GM23338 (cell line): Measurements from ENCODE around the gene ENDOU. TPM values are rescaled to one million over a fixed set of nuclear protein-coding genes. Genes with fewer than 3 reads are reported as not detected.

Experiments used
- ATAC-seq: fragments of 200-7000 bp; cut with Tn5 transposase; 3 replicates; pipeline ENCODE4 v1.9.1; 2020
- DNase-seq: peaks from one replicate; pipeline ENCODE4 v3.0.0-alpha.2; 2015; ENCODE audit warnings: low spot score
- H2AFZ ChIP-seq: fragments of 200-600 bp; sonication (generic); 2 replicates; pipeline ENCODE4 v1.8.0; 2016; ENCODE audit warnings: antibody characterized with exemption, mild to moderate bottlenecking, moderate library complexity
- H3F3A ChIP-seq: fragments of 200-600 bp; sonication (generic); replicated peaks from 2 replicates; pipeline ENCODE4 v1.8.0; 2017; ENCODE audit warnings: antibody characterized with exemption, mixed run types, low read depth
- H3K27ac ChIP-seq: fragments of 200-600 bp; sonication (generic); 2 replicates; pipeline ENCODE4 v1.6.1; 2016; ENCODE audit warnings: low read depth
- H3K27me3 ChIP-seq: fragments of 200-600 bp; sonication (generic); 2 replicates; pipeline ENCODE4 v1.8.0; 2016; ENCODE audit warnings: mild to moderate bottlenecking, mixed run types, moderate library complexity; ENCODE audit not compliant: insufficient read depth
- H3K36me3 ChIP-seq: fragments of 200-600 bp; sonication (generic); 2 replicates; pipeline ENCODE4 v1.8.0; 2016; ENCODE audit warnings: mild to moderate bottlenecking; ENCODE audit not compliant: insufficient read depth
- H3K4me1 ChIP-seq: fragments of 200-600 bp; sonication (generic); 2 replicates; pipeline ENCODE4 v1.8.0; 2016; ENCODE audit warnings: mild to moderate bottlenecking, moderate library complexity; ENCODE audit not compliant: insufficient read depth
- H3K4me2 ChIP-seq: fragments of 200-600 bp; sonication (generic); 2 replicates; pipeline ENCODE4 v1.7.1; 2017; ENCODE audit warnings: mixed run types
- H3K4me3 ChIP-seq: fragments of 200-600 bp; sonication (generic); 2 replicates; pipeline ENCODE4 v1.6.1; 2016; ENCODE audit warnings: mixed run types
- H3K79me2 ChIP-seq: fragments of 200-600 bp; sonication (generic); replicated peaks from 2 replicates; pipeline ENCODE4 v1.8.0; 2017; ENCODE audit warnings: mild to moderate bottlenecking; ENCODE audit not compliant: insufficient read depth
- H3K9me2 ChIP-seq: fragments of 200-600 bp; sonication (generic); 2 replicates; pipeline ENCODE4 v1.8.0; 2017; ENCODE audit not compliant: insufficient read depth
- H4K20me1 ChIP-seq: fragments of 200-600 bp; sonication (generic); replicated peaks from 2 replicates; pipeline ENCODE4 v1.8.0; 2017; ENCODE audit warnings: mild to moderate bottlenecking; ENCODE audit not compliant: insufficient read depth
- H3K27ac Mint-ChIP-seq: 2 replicates; pipeline ENCODE4 v1.8.0; 2020; ENCODE audit warnings: inconsistent platforms, mild to moderate bottlenecking, moderate library complexity, mixed read lengths
- H3K27me3 Mint-ChIP-seq: 3 replicates; pipeline ENCODE4 v1.8.0; 2022; ENCODE audit warnings: low read depth, mild to moderate bottlenecking, moderate library complexity, mixed read lengths, inconsistent platforms; ENCODE audit not compliant: insufficient read depth, poor library complexity
- H3K36me3 Mint-ChIP-seq: 3 replicates; pipeline ENCODE4 v1.8.0; 2021; ENCODE audit warnings: low read depth, mild to moderate bottlenecking, inconsistent platforms, moderate library complexity, mixed read lengths
- H3K4me1 Mint-ChIP-seq: 3 replicates; pipeline ENCODE4 v1.8.0; 2020; ENCODE audit warnings: mild to moderate bottlenecking, inconsistent platforms, mixed read lengths
- H3K4me3 Mint-ChIP-seq: 3 replicates; pipeline ENCODE4 v1.8.0; 2021; ENCODE audit warnings: moderate library complexity, mild to moderate bottlenecking, inconsistent platforms, mixed read lengths
- H3K9me3 Mint-ChIP-seq: 3 replicates; pipeline ENCODE4 v1.8.0; 2020; ENCODE audit warnings: moderate library complexity, mild to moderate bottlenecking, inconsistent platforms, mixed read lengths
- CREB1 ChIP-seq: fragments of 250-450 bp; sonication (Bioruptor Pico); IDR thresholded peaks from 2 replicates; pipeline ENCODE4 v1.5.0; 2020; ENCODE audit warnings: low read depth, mild to moderate bottlenecking, moderate library complexity
- EZH2 ChIP-seq: fragments of 200-600 bp; sonication (generic); IDR thresholded peaks from one replicate; pipeline ENCODE4 v1.8.0; 2017; ENCODE audit warnings: antibody characterized with exemption, mild to moderate bottlenecking, low read depth; ENCODE audit not compliant: unreplicated experiment
- EZH2phosphoT487 ChIP-seq: fragments of 200-600 bp; sonication (generic); IDR thresholded peaks from one replicate; pipeline ENCODE4 v1.8.1; 2018; ENCODE audit warnings: antibody characterized with exemption; ENCODE audit not compliant: unreplicated experiment
- JUNB ChIP-seq: IDR thresholded peaks from one replicate; pipeline ENCODE4 v1.6.1; 2016; ENCODE audit warnings: antibody characterized with exemption; ENCODE audit not compliant: unreplicated experiment
- NANOG ChIP-seq: IDR thresholded peaks from 2 replicates; pipeline ENCODE4 v1.6.1; 2016; ENCODE audit warnings: antibody characterized with exemption, borderline replicate concordance
- POLR2AphosphoS5 ChIP-seq: IDR thresholded peaks from 2 replicates; pipeline ENCODE4 v1.6.1; 2016; ENCODE audit warnings: antibody characterized with exemption, low read depth
- STAT1 ChIP-seq: IDR thresholded peaks from one replicate; pipeline ENCODE4 v1.6.1; 2016; ENCODE audit warnings: antibody characterized with exemption; ENCODE audit not compliant: unreplicated experiment
- ZNF114 ChIP-seq: fragments of 250-450 bp; sonication (Bioruptor Pico); IDR thresholded peaks from 2 replicates; pipeline ENCODE4 v1.5.0; 2020; ENCODE audit warnings: mild to moderate bottlenecking, moderate library complexity
- ZNF331 ChIP-seq: fragments of 250-450 bp; sonication (Bioruptor Pico); IDR thresholded peaks from 2 replicates; pipeline ENCODE4 v1.5.0; 2020; ENCODE audit warnings: low read depth, mild to moderate bottlenecking, moderate library complexity
- polyA plus RNA-seq: library from polyadenylated mRNA; unstranded; fragments of >200 nt; fragmentation: Nextera tagmentation; extraction: Ambion mirVana; gene quantifications from 2 replicates; pipeline ENCODE4 v1.2.1, GENCODE V29; 2016
- total RNA-seq: library from RNA; depleted of rRNA; stranded (reverse); fragments of >200 nt; shearing (Covaris generic); gene quantifications from 2 replicates; pipeline ENCODE4 v1.2.3, GENCODE V29; 2014
- TF ChIP-seq, protein P1 (sequence below): IDR thresholded peaks from 2 replicates; pipeline ENCODE4 v1.6.1; 2016; ENCODE audit warnings: antibody characterized with exemption
- TF ChIP-seq, protein P2 (sequence below), 2 experiments: fragments of 200-600 bp in 1 of 2; sonication (generic) in 1 of 2; conservative IDR thresholded peaks; 2 replicates each; pipeline versions ENCODE4 v1.5.1 to v1.6.1; 2016 to 2017; ENCODE audit warnings: antibody characterized with exemption in 2 of 2, low read depth in 2 of 2, mild to moderate bottlenecking in 2 of 2, moderate library complexity in 1 of 2
- TF ChIP-seq, protein P3 (sequence below): IDR thresholded peaks from one replicate; pipeline ENCODE4 v1.6.1; 2018; ENCODE audit warnings: antibody characterized with exemption; ENCODE audit not compliant: unreplicated experiment

The ENDOU gene
- total and polyA plus RNA-seq, 2 experiments from 2014 or later, result not detected

GRCh38 chr12:47750229-47750798 lies 25.0 kb upstream of the ENDOU start (continued):
- TF ChIP-seq, protein P1, sequence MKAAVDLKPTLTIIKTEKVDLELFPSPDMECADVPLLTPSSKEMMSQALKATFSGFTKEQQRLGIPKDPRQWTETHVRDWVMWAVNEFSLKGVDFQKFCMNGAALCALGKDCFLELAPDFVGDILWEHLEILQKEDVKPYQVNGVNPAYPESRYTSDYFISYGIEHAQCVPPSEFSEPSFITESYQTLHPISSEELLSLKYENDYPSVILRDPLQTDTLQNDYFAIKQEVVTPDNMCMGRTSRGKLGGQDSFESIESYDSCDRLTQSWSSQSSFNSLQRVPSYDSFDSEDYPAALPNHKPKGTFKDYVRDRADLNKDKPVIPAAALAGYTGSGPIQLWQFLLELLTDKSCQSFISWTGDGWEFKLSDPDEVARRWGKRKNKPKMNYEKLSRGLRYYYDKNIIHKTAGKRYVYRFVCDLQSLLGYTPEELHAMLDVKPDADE, result no peak
- TF ChIP-seq POLR2AphosphoS5 (no peak), EZH2phosphoT487 (no peak)

- peaks cover 23% of the 10 kb centered on the region for H3K27me3 Mint-ChIP-seq
- Histone ChIP-seq H3K4me1 (peaks cover 16% of the 10 kb centered on the region), H3K27me3 (no peaks in the 10 kb centered on the region), H3K36me3 (no peaks in the 10 kb centered on the region), H3K9me2 (no peaks in the 10 kb centered on the region), H3F3A (no peaks in the 10 kb centered on the region), H4K20me1 (no peaks in the 10 kb centered on the region), H3K4me2 (no peak overlapping the region), H3K27ac (no peak overlapping the region), H3K79me2 (no peaks in the 10 kb centered on the region), H3K4me3 (no peak overlapping the region), H2AFZ (no peak overlapping the region)
- H3K9me3 Mint-ChIP-seq, result no peaks in the 10 kb centered on the region; the same call in 2 of the 3 replicates
- H3K4me1 Mint-ChIP-seq, result peaks cover 49% of the 10 kb centered on the region
- DNase-seq, result no peak
- no peak overlapping the region for H3K4me3 Mint-ChIP-seq
- peaks cover 4% of the 10 kb centered on the region; the same call in 1 of the 3 replicates for H3K36me3 Mint-ChIP-seq
- no peak for ATAC-seq
- no peak overlapping the region for H3K27ac Mint-ChIP-seq
- TF ChIP-seq CREB1 (CRISPR knock-in tag) (no peak), EZH2phosphoT487 (no peak), STAT1 (no peak), NANOG (no peak), POLR2AphosphoS5 (no peak), EZH2 (no peak), ZNF114 (CRISPR knock-in tag) (no peak), ZNF331 (no peak), JUNB (no peak)
- TF ChIP-seq, protein P2, sequence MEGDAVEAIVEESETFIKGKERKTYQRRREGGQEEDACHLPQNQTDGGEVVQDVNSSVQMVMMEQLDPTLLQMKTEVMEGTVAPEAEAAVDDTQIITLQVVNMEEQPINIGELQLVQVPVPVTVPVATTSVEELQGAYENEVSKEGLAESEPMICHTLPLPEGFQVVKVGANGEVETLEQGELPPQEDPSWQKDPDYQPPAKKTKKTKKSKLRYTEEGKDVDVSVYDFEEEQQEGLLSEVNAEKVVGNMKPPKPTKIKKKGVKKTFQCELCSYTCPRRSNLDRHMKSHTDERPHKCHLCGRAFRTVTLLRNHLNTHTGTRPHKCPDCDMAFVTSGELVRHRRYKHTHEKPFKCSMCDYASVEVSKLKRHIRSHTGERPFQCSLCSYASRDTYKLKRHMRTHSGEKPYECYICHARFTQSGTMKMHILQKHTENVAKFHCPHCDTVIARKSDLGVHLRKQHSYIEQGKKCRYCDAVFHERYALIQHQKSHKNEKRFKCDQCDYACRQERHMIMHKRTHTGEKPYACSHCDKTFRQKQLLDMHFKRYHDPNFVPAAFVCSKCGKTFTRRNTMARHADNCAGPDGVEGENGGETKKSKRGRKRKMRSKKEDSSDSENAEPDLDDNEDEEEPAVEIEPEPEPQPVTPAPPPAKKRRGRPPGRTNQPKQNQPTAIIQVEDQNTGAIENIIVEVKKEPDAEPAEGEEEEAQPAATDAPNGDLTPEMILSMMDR (conservative IDR thresholded peaks at IDR 0.05; ENCODE audit: low read depth in 2 of 2), result no peak
- TF ChIP-seq, protein P3, sequence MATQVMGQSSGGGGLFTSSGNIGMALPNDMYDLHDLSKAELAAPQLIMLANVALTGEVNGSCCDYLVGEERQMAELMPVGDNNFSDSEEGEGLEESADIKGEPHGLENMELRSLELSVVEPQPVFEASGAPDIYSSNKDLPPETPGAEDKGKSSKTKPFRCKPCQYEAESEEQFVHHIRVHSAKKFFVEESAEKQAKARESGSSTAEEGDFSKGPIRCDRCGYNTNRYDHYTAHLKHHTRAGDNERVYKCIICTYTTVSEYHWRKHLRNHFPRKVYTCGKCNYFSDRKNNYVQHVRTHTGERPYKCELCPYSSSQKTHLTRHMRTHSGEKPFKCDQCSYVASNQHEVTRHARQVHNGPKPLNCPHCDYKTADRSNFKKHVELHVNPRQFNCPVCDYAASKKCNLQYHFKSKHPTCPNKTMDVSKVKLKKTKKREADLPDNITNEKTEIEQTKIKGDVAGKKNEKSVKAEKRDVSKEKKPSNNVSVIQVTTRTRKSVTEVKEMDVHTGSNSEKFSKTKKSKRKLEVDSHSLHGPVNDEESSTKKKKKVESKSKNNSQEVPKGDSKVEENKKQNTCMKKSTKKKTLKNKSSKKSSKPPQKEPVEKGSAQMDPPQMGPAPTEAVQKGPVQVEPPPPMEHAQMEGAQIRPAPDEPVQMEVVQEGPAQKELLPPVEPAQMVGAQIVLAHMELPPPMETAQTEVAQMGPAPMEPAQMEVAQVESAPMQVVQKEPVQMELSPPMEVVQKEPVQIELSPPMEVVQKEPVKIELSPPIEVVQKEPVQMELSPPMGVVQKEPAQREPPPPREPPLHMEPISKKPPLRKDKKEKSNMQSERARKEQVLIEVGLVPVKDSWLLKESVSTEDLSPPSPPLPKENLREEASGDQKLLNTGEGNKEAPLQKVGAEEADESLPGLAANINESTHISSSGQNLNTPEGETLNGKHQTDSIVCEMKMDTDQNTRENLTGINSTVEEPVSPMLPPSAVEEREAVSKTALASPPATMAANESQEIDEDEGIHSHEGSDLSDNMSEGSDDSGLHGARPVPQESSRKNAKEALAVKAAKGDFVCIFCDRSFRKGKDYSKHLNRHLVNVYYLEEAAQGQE, result no peak
- TF ChIP-seq, protein P1, result no peak
Measured at GRCh38 chr12:47748899-47749298, 23.6 kb upstream of the ENDOU start.
